Peyer's patch (tissue), 4 donors: ENCODE measurements around the gene RERG. TPM values are rescaled to one million over a fixed set of nuclear protein-coding genes. Genes with fewer than 3 reads are reported as not detected.
A peak's percentile ranks its signal among the peaks of the same experiment; 100 is the strongest.

Experiments
- DNase-seq, 3 donors: peaks; one replicate each; pipeline ENCODE4 v3.0.0-alpha.2; 2017 to 2019
- H3K27ac ChIP-seq, 4 donors: fragments of 200-600 bp; sonication (generic); one replicate each; pipeline ENCODE4 v1.5.1; 2016 to 2019
- H3K27me3 ChIP-seq, 2 donors: fragments of 200-600 bp; sonication (generic); one replicate each; pipeline ENCODE4 v1.5.1; 2019
- H3K36me3 ChIP-seq, 3 donors: fragments of 200-600 bp; sonication (generic); one replicate each; pipeline ENCODE4 v1.5.1; 2016 to 2019
- H3K4me1 ChIP-seq, 4 donors: fragments of 200-600 bp; sonication (generic); one replicate each; pipeline ENCODE4 v1.5.1; 2016 to 2019
- H3K4me3 ChIP-seq, 4 donors: fragments of 200-600 bp; sonication (generic); 1 replicate in 3 of 4; 2 replicates in 1 of 4; pipeline ENCODE4 v1.5.1; 2016 to 2019; ENCODE audit warnings: mild to moderate bottlenecking in 1 of 4
- H3K9me3 ChIP-seq, 4 donors: fragments of 200-600 bp; sonication (generic); one replicate each; pipeline ENCODE4 v1.5.1; 2016 to 2019; ENCODE audit warnings: mild to moderate bottlenecking in 1 of 4
- POLR2A ChIP-seq, 2 donors: fragments of 450-650 bp; IDR thresholded peaks; one replicate each; pipeline ENCODE4 v1.5.1; 2017; ENCODE audit warnings: antibody characterized with exemption in 2 of 2, mild to moderate bottlenecking in 2 of 2, moderate library complexity in 2 of 2
- total RNA-seq, 4 donors: library from RNA; depleted of rRNA; stranded (reverse); fragments of >200 nt; gene quantifications; one replicate each; pipeline ENCODE4 v1.1.0, GENCODE V29; 2016
- TF ChIP-seq, protein P1 (sequence below), 6 experiments: fragments of 450-650 bp in 4 of 6; fragments of 200-600 bp in 2 of 6; sonication (generic) in 1 of 6; IDR thresholded peaks; one replicate each; pipeline ENCODE4 v1.5.1; 2017 to 2019; ENCODE audit warnings: antibody characterized with exemption in 6 of 6, mild to moderate bottlenecking in 3 of 6, moderate library complexity in 1 of 6

Gene RERG
- total RNA-seq, 4 donors from 2014 or later = 2.3 to 31.4 (median 10.7) TPM

GRCh38 chr12:15163030-15163976 lies 57.9 kb downstream of the RERG start:
- H3K4me1 ChIP-seq = no peaks in the 10 kb centered on the region
- no peak for TF ChIP-seq POLR2A (IDR thresholded peaks at IDR 0.05)
- TF ChIP-seq, protein P1, sequence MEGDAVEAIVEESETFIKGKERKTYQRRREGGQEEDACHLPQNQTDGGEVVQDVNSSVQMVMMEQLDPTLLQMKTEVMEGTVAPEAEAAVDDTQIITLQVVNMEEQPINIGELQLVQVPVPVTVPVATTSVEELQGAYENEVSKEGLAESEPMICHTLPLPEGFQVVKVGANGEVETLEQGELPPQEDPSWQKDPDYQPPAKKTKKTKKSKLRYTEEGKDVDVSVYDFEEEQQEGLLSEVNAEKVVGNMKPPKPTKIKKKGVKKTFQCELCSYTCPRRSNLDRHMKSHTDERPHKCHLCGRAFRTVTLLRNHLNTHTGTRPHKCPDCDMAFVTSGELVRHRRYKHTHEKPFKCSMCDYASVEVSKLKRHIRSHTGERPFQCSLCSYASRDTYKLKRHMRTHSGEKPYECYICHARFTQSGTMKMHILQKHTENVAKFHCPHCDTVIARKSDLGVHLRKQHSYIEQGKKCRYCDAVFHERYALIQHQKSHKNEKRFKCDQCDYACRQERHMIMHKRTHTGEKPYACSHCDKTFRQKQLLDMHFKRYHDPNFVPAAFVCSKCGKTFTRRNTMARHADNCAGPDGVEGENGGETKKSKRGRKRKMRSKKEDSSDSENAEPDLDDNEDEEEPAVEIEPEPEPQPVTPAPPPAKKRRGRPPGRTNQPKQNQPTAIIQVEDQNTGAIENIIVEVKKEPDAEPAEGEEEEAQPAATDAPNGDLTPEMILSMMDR (IDR thresholded peaks at IDR 0.05) = no peak
- DNase-seq = no peak

DNA sequence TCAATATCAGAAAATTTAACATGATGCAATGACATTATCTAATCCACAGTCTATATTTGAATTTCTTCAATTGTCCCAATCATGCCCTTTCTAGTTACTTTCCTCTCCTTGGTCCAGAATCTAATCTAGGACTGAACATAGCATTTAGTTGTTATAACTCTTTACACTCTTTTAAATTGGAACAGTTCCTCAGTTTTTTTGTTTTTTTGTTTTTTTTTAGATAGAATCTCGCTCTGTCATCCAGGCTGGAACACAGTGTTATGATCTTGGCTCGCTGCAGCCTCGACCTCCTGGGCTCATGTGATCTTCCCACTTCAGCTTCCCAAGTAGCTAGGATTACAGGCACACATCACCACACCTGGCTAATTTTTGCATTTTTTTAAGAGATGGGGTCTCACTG lies 63.1 kb downstream of the RERG start:
- no peak overlapping the region for H3K4me3 ChIP-seq
- no peaks in the 10 kb centered on the region for H3K27me3 ChIP-seq
- peak overlapping the region in 1 of 4 donors; percentile 55 for H3K27ac ChIP-seq
- no peak for DNase-seq
- H3K4me1 ChIP-seq = no peaks in the 10 kb centered on the region
- no peaks in the 10 kb centered on the region for H3K9me3 ChIP-seq
- H3K36me3 ChIP-seq = no peaks in the 10 kb centered on the region
- TF ChIP-seq, protein P1 (IDR thresholded peaks at IDR 0.05) = no peak
- TF ChIP-seq POLR2A (IDR thresholded peaks at IDR 0.05) = no peak

More at GRCh38 chr12:15163030-15163976, 57.9 kb downstream of the RERG start:
- Histone ChIP-seq H3K27ac (peak overlapping the region in 3 of 4 donors; percentile 24 to 75 (median 62)), H3K4me3 (no peak overlapping the region), H3K36me3 (no peaks in the 10 kb centered on the region), H3K9me3 (no peaks in the 10 kb centered on the region), H3K27me3 (no peaks in the 10 kb centered on the region)

DNA sequence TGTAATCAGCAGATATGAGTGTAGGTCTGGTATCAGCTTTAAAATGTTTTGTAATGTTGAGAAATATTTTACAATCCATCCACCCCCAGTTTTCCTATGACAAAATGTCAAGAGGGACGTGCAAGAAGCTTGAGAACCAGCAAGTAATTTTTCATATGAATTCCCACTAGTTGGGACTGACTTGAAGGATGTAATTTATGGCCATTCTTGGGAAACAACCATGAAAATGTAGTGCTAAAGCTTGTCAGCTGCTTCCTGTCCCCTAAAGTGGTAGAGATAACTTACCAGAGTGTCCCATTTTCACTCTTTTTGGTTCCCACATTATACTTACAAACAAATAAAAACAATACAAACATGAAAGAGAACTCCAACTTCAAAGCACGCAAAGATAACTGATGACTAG lies 63.9 kb downstream of the RERG start:
- Histone ChIP-seq H3K27me3 (no peaks in the 10 kb centered on the region), H3K27ac (peak overlapping the region; percentile 13 to 55 (median 30)), H3K4me1 (no peaks in the 10 kb centered on the region), H3K9me3 (no peaks in the 10 kb centered on the region), H3K36me3 (no peaks in the 10 kb centered on the region), H3K4me3 (no peak overlapping the region)
- DNase-seq = no peak
- no peak for TF ChIP-seq POLR2A (IDR thresholded peaks at IDR 0.05)
- TF ChIP-seq, protein P1 (IDR thresholded peaks at IDR 0.05) = no peak

DNA sequence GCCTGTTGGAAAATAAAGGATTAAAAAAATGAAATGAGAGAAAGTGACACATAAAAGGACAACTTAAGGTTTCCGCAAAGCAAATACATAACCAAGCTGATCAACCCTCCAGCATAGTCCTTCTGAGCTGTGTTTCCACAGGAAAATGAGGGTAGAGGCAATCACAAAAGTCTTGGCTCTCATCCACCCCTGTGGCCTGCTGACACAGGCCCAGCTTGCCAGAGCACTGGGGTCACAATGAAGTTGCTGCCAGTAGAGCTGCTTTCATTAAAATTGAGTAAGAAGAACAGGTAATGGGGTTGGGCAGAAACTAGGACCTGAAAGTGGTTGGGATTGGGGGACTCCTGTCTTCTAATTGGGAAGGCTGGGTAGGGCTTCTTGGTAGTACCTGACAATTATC lies 65.9 kb downstream of the RERG start:
- Histone ChIP-seq H3K4me1 (no peaks in the 10 kb centered on the region), H3K36me3 (no peaks in the 10 kb centered on the region), H3K9me3 (no peaks in the 10 kb centered on the region), H3K4me3 (no peak overlapping the region), H3K27ac (peak overlapping the region in 1 of 4 donors; percentile 45), H3K27me3 (no peaks in the 10 kb centered on the region)
- no peak for TF ChIP-seq POLR2A (IDR thresholded peaks at IDR 0.05)
- TF ChIP-seq, protein P1 (IDR thresholded peaks at IDR 0.05) = no peak
- no peak for DNase-seq

GRCh38 chr12:15154103-15154502 lies 67.1 kb downstream of the RERG start:
- Histone ChIP-seq H3K36me3 (no peaks in the 10 kb centered on the region), H3K4me3 (no peak overlapping the region), H3K27ac (peak overlapping the region in 3 of 4 donors; percentile 20 to 61 (median 43)), H3K9me3 (no peaks in the 10 kb centered on the region), H3K4me1 (no peaks in the 10 kb centered on the region), H3K27me3 (no peaks in the 10 kb centered on the region)
- TF ChIP-seq POLR2A (IDR thresholded peaks at IDR 0.05) = no peak
- no peak for DNase-seq

GRCh38 chr12:15152868-15153267 lies 68.3 kb downstream of the RERG start:
- Histone ChIP-seq H3K27me3 (no peaks in the 10 kb centered on the region), H3K4me1 (no peaks in the 10 kb centered on the region), H3K4me3 (no peak overlapping the region), H3K27ac (peak overlapping the region in 3 of 4 donors; percentile 12 to 61 (median 30)), H3K9me3 (no peaks in the 10 kb centered on the region), H3K36me3 (no peaks in the 10 kb centered on the region)
- TF ChIP-seq, protein P1 (IDR thresholded peaks at IDR 0.05) = no peak
- TF ChIP-seq POLR2A (IDR thresholded peaks at IDR 0.05) = no peak
- DNase-seq = no peak
